ENCODE measurements around the gene MBD1. TPM values are rescaled to one million over a fixed set of nuclear protein-coding genes. Genes with fewer than 3 reads are reported as not detected.

MBD1 gene
- total RNA-seq, 1 donor from 2014 or later, result 96.0 TPM

DNA sequence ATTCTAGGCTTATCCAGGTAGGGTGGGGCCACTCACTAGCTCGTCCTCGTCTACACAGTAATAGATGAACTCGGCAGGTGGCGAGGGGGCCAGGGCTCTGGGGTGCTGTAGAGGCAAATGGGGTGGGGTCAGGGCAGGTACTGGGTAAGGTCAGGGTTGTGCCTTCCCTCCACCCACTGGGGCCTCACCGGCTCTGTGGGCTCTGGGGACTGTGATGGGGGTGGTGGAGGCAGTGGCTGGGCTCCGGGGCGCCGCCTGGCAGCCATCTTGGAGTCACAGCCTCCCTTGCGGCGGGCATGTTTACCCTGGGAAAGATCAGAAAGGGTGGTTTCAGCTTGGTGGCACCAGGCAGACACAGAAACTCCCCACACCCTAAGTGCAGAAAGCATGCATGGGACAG lies 6.4 kb downstream of the MBD1 start:
- H3K27ac Mint-ChIP-seq, result no peak overlapping the region
- H3K9me3 Mint-ChIP-seq (ENCODE audit: low read depth), result no peaks in the 10 kb centered on the region
- no peak overlapping the region for H3K4me3 Mint-ChIP-seq (ENCODE audit: low read depth)
- H3K27me3 Mint-ChIP-seq, result no peaks in the 10 kb centered on the region
- peaks cover 39% of the 10 kb centered on the region for H3K36me3 Mint-ChIP-seq (ENCODE audit: insufficient read depth)
- TF ChIP-seq, protein P1, sequence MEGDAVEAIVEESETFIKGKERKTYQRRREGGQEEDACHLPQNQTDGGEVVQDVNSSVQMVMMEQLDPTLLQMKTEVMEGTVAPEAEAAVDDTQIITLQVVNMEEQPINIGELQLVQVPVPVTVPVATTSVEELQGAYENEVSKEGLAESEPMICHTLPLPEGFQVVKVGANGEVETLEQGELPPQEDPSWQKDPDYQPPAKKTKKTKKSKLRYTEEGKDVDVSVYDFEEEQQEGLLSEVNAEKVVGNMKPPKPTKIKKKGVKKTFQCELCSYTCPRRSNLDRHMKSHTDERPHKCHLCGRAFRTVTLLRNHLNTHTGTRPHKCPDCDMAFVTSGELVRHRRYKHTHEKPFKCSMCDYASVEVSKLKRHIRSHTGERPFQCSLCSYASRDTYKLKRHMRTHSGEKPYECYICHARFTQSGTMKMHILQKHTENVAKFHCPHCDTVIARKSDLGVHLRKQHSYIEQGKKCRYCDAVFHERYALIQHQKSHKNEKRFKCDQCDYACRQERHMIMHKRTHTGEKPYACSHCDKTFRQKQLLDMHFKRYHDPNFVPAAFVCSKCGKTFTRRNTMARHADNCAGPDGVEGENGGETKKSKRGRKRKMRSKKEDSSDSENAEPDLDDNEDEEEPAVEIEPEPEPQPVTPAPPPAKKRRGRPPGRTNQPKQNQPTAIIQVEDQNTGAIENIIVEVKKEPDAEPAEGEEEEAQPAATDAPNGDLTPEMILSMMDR (IDR thresholded peaks at IDR 0.05; ENCODE audit: unreplicated experiment), result no peak
- DNase-seq (ENCODE audit: low spot score, unreplicated experiment), result no peak
- H3K4me1 Mint-ChIP-seq (ENCODE audit: low read depth), result peaks cover 5% of the 10 kb centered on the region

DNA sequence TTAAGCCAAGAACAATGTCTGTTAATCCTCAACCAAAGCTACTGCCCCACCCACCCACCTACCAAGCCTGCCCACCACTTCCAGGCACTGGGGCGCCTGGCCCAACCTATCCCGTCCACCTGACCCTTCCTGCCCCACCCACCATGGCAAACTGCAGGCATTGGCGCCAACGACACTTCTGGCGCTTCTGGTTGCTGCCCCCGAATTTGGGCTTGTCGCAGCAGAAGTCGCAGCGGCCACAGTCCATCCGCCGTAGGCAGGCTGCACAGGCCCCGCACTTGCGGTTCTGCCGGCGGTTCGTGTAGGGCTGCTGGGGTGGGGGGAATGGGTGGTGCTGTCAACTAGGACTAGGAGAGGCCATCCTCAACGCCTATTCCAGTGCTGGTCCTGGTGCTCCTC lies 7.3 kb downstream of the MBD1 start:
- Mint-ChIP-seq H3K27me3 (no peaks in the 10 kb centered on the region), H3K36me3 (ENCODE audit: insufficient read depth) (peaks cover 41% of the 10 kb centered on the region), H3K27ac (no peak overlapping the region), H3K9me3 (ENCODE audit: low read depth) (no peaks in the 10 kb centered on the region), H3K4me1 (ENCODE audit: low read depth) (peaks cover 2% of the 10 kb centered on the region), H3K4me3 (ENCODE audit: low read depth) (no peak overlapping the region)
- TF ChIP-seq, protein P1 (IDR thresholded peaks at IDR 0.05; ENCODE audit: unreplicated experiment), result no peak
- DNase-seq (ENCODE audit: low spot score, unreplicated experiment), result no peak

DNA sequence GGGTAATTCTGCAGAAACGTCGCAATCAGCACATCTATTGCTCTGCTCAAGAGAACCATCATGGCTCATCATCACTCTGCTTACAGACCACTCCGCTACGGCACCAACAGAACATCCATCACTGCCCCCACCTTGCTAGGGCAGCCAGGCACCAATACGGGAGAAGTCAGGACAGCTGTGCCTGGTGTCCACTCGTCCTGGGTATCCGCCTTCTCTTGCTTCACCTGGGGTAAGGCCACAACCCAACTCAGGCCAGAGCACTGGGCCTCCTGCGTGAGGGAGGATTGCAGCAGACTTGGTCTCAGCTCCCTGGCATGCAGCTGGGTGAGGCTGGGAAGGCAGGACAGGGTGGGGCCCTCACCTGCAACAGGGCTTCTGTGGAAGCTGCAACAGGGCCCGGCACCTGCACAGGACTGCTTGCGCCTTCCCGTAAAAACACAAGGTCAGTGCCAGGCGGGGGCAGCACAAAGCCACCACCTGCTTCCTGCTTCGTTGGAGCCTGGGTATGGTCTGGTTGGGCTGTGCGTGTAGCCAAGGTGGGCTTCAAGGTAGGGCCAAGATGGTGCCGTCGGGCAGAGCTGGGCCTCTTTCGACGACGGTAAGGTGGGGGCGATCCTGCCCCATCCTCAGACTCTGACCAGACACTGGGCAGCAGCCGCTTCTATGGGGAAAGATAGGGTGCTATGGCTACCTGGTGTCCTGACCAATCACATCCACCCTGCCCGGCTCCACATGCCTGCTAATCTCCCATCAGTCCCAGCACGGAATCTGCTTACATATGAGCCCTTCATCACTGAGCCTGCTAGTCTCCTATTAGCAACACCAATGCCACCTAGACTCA lies 7.9 kb downstream of the MBD1 start:
- Mint-ChIP-seq H3K9me3 (ENCODE audit: low read depth) (no peaks in the 10 kb centered on the region), H3K27me3 (no peaks in the 10 kb centered on the region), H3K4me1 (ENCODE audit: low read depth) (peaks cover 3% of the 10 kb centered on the region), H3K27ac (no peak overlapping the region), H3K36me3 (ENCODE audit: insufficient read depth) (peaks cover 42% of the 10 kb centered on the region), H3K4me3 (ENCODE audit: low read depth) (no peak overlapping the region)
- TF ChIP-seq, protein P1 (IDR thresholded peaks at IDR 0.05; ENCODE audit: unreplicated experiment), result no peak
- DNase-seq (ENCODE audit: low spot score, unreplicated experiment), result no peak

DNA sequence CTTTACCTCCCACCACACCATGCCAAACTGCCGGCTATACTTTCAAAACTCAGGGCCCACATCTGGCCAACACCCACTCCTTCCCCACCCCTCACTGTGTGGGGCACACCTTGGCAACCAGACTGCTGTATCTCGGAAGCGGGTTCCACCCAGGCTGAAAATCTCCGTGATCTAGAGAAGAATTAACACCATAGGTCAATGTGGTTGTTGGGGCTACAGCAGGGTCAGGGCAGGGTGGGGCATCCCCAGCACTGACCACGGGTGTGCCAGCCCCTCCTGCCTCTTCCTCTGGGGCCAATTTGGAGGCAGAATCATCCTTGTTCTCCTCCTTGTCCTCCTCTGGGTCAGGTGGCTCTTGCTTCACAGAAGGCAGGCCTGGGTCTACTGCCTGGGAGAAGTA lies 8.8 kb downstream of the MBD1 start:
- no peak overlapping the region for H3K27ac Mint-ChIP-seq
- no peak overlapping the region for H3K4me3 Mint-ChIP-seq (ENCODE audit: low read depth)
- H3K36me3 Mint-ChIP-seq (ENCODE audit: insufficient read depth), result peaks cover 40% of the 10 kb centered on the region
- no peaks in the 10 kb centered on the region for H3K9me3 Mint-ChIP-seq (ENCODE audit: low read depth)
- H3K4me1 Mint-ChIP-seq (ENCODE audit: low read depth), result peaks cover 1% of the 10 kb centered on the region
- no peak for DNase-seq (ENCODE audit: low spot score, unreplicated experiment)
- TF ChIP-seq, protein P1 (IDR thresholded peaks at IDR 0.05; ENCODE audit: unreplicated experiment), result no peak
- H3K27me3 Mint-ChIP-seq, result no peaks in the 10 kb centered on the region

DNA sequence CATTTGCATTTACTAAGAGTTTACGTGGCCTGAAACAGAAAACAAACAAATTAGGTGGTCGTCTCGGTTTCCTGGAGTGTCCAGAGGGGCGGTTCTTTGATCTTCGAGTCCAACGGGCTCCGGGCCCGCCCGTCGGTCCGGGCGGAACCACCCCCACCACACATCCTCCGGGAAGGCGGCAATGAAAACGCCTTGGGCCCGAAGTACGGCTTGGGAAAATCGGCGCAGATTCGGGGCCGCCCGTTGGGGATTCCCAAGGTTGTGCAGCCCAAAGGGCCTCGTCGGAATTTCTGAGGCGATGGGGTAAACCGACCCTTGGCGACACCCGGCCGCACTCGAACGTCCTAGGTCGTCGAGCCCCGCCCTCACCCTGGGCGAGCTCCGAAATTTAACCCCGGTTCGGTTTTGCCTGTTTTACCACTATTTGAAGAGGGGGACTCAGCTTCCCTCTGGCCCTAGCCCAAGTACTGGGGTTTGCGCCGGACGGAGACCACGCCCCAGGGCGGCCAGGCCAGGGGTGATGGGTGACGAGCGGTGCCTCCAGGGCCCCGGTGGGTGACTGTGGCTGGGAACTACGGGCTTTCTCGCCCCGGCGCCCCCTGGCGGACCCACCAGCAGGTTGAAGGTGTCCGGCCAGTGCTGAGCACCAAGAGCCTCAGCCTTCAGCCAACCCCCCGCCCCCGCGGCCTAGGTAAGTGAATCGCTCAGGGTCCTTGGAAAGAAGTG lies 13.1 kb downstream of the MBD1 start:
- Mint-ChIP-seq H3K27ac (no peak overlapping the region), H3K9me3 (ENCODE audit: low read depth) (no peaks in the 10 kb centered on the region), H3K27me3 (peaks cover 6% of the 10 kb centered on the region), H3K4me1 (ENCODE audit: low read depth) (peaks cover 3% of the 10 kb centered on the region), H3K4me3 (ENCODE audit: low read depth) (peak overlapping the region; percentile 72), H3K36me3 (ENCODE audit: insufficient read depth) (peaks cover 16% of the 10 kb centered on the region)
- TF ChIP-seq, protein P1 (IDR thresholded peaks at IDR 0.05; ENCODE audit: unreplicated experiment), result peak; percentile 75
- DNase-seq (ENCODE audit: low spot score, unreplicated experiment), result peak; percentile 71
